ENCODE measurements around the gene ZSWIM8.

GRCh38 chr10:73750819-73751218 is 34.6 kb upstream of the ZSWIM8 start:
- TF ChIP-seq, protein P1, sequence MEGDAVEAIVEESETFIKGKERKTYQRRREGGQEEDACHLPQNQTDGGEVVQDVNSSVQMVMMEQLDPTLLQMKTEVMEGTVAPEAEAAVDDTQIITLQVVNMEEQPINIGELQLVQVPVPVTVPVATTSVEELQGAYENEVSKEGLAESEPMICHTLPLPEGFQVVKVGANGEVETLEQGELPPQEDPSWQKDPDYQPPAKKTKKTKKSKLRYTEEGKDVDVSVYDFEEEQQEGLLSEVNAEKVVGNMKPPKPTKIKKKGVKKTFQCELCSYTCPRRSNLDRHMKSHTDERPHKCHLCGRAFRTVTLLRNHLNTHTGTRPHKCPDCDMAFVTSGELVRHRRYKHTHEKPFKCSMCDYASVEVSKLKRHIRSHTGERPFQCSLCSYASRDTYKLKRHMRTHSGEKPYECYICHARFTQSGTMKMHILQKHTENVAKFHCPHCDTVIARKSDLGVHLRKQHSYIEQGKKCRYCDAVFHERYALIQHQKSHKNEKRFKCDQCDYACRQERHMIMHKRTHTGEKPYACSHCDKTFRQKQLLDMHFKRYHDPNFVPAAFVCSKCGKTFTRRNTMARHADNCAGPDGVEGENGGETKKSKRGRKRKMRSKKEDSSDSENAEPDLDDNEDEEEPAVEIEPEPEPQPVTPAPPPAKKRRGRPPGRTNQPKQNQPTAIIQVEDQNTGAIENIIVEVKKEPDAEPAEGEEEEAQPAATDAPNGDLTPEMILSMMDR (IDR thresholded peaks at IDR 0.05), result no peak
- TF ChIP-seq POLR2A (IDR thresholded peaks at IDR 0.05), result no peak

All from Peyer's patch (tissue), 4 donors.